Measurements from ENCODE around the gene TCF4.
"Not testable (repeated sequence)": the region's sequence is repeated elsewhere in the genome, so short reads cannot be mapped to it uniquely, and the experiment has no call there.

The TCF4 gene

DNA sequence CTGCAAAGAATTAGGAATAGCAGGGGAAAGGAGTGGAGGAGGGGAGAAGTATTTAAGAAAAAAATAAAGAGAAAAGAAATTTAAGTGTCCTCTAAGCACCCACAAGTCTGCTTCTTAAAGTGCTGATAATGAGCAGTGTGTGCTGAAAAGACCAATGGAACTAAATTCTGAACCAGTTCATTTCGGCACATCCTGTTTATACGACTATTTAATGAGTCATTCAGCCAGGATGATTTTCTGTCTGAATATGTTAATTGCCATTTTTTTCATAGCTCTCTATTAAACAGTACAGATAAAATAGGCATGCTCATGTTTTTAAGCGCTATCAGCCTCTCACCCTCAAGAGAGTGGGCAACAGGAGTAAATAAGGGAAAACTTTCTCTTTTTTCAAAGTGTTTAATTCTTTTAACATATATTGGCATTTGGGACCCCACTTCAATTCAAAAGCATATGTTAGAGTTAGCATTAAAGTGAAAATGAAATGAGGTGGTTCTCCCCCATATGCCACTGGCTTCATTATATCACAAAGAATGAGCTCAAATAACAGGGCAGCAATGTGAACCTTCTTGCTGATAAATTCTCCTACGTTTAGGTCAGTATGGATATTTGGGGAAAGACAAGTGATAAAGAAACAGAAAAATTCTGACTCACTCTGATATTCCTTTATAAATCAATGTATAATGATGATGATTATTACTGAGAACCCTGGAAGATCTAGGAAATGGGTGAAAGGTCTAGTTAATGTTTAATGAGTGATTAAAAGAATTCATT, 87.5 kb downstream of the TCF4 start:
- DNase-seq, result no peak

DNA sequence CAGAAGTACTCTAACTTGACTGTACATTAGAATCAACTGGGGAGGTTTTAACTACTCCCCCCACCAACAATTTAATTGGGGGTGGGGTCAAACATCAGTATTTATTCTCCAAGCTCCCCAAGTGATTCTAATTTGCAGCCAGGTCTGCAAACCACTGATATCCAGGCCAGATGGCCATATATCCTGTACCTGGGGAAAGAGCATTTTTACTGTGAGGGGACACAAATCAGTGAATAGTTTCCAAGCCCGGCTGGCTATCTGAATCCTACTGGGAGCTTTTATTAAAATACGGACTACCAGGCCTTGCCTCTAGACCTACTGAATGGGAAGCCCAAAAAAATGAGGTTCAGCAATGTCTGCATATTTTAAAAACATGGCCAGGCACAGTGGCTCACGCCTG, 88.5 kb downstream of the TCF4 start:
- peak in 1 of 2 experiments; percentile 24 for DNase-seq

DNA sequence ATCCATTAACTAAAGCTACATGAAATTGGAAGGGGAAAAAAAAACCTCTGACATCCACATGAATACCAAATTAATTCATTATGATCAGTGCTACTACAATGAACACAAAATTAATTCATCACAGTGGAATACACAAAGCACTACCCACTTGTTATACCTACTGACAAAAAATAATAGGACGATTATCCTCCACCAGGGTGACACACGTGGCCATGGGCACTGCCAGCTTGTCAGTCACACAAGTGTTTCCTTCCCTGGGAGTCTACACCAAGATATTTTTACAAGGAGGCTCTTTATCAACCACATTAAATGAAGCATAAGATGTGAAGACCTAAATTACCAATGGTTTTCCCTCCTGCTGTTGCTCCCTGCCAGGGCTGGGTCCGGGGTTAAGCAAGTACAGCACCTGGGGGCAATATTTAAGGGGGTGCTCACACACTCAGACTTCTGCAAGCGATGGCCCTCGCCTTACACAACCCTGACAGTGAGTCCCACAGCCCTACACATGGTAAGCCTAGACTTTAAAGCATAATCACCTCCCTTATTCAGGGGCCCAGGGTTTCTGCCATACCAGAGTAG, 90.1 kb downstream of the TCF4 start:
- DNase-seq, result no peak

DNA sequence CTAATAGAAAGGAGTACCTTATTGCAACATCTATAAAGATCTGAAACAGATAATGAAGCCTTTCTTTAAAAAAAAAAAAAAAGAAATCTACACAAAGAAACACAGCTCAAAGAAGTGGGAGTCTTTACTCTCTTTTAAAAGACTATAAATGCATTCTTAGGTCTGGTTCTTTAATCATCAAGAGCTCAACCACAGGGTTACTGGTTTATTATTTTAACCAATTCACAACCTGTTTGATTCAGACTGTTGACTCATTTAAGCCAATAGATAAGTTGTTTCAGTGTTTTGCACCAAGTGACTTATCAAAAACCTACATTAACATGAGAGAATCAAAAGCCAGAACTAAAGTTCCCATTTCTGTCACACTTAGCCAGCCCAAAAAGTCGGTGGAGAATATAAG, 93.1 kb downstream of the TCF4 start:
- DNase-seq, result no peak

DNA sequence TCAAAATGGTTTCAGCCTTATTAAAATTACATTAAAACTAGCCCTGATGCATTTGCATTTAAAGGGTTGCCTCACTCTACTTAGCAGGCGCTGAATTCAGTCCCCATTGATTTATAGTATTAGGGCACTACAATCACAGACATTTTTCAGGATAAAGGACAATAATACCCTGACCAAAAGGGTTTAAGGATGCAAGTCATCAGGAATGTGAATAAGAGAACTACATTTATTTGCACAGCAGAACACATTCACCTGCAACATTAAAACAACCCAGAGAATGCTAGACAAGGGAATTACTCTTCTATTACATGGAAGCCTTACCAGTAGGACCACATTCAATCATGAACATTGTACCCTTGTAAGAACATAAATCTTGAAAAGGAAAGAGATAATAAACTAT, 93.6 kb downstream of the TCF4 start:
- DNase-seq, result no peak

DNA sequence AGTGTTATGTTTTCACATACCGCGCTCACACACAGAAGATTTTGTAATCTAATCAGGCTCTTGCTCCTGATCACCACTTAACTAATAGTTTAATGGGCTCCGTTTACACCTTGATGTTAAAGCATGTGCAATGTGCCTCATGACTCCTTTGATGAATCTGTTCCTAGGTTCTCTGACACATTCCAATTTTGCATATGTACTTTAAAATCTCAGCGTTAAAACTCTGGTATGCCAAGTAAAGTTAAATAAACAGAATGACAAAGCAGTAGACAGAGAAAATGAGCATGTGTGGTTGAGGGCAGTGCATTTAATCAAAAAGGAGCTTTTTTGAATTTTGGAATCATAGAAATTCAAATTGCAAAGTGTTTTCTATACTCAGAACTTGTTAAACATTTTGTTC, 96.4 kb downstream of the TCF4 start:
- DNase-seq, result no peak

DNA sequence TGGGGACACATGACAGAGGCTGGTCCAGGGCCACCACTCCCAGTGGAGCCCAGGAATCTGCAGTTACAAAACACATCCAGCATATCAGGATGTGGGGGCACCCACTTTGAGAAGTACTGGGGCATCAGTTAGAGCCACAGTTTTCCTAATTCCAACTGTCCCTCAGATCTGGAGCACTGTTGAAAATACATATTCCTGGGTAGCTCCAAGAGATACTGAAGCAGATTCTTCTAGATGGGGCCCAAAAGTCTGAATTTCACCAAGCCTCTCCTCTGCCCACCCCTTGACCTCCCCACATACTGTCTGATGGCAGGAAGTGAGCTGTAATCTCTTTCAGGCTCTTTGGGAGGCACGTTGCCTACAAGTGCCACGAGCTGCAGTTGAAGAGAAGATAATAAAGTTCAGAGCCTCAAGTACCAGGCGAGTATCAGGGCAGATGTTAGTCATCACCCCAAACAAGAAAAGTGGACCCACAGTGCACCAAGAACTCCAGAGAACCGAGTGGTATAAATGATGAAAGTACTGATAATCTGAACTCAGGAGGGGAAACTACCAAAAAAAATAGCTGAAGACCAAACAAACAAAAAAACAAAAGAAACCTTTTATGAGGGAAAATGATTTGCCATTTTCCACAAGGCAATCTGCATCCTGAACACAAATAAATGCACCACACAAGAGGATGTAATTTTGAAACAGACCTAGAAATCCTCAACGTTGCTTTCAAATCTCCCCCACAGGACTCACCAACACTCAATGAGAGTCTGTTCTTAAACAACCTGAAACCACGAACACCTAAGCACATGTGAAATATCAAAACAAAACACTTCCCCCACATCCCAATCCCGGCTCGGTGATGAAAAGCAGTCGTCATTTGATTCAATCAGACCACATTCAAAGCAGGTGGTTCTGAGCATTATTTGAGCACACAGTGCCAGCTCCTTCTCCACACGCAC, 98.7 kb downstream of the TCF4 start:
- peak in 1 of 2 experiments; percentile 32 for DNase-seq

DNA sequence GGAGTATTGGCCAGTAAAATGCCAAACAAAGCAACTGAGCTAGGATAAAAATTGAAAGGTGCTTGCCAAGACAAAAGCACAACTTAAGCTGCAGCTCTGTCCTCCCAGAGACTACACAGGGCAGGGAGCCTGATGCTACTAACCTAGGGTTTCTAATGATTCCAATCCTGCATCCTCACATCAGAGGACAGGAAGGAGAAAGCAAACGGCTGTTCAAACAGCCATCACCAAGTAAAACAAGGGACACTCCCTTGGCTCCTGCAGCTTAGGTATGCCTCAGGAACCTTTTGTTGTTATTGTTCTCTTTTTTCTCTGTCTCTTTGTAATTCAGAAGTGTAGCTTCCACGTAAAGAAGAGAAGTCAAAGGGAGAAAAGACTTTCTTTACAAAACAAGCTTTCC, 99.5 kb downstream of the TCF4 start:
- peak in 1 of 2 experiments; percentile 31 for DNase-seq

DNA sequence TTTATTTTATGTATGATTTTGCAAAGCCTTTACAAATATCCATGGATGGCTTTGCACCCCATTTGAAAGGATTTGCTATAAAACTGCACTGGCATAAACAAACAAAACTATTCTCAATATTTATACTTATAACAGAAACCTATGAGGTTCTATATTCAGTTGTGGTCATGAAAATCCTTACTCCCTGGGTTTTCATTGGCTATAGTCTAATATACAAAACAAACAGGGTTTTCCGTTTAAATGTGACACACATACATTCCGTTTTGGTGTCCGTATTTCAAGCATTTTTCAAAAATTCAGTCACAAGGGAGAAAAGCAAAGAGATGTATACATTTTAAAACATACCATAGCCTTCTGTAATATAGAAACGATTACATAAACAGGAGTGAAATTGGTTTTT, 100.0 kb downstream of the TCF4 start:
- DNase-seq, result no peak

DNA sequence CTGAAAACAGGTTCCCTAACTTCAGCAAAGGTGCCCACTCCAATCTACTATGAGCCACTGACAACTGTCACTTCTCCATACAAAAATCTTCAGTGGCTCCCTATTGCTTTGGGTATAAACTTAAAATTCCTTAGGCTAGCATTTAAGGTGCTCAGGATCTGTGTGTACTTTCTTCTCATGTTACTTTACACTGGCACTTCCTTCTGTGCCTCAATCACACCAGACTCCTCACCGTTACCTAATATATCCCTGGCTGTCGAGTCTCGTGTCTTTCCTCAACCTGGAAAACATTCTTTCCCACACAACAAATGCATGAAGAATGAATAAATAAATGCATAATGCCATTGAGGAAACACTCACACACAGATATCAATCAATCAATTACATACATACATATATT, 101.1 kb downstream of the TCF4 start:
- no peak for DNase-seq

DNA sequence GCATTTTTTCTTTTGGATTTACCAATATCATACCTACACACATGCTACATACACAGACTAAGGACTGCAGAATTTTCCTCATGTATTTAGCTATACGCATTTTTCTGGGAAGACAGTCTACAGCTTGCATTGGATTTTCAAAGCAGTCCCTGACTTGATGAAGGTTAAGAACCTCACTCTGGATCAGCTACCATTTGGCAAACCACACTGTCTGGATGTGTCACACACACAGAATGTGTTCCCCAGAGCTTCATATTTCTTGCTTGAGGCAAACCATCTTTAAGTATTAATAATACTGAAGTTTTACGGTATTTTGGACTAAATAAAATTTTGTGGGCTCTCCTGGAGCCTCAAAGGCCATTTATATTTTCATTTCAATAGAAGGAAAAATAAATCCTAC, 102.3 kb downstream of the TCF4 start:
- DNase-seq, result no peak

DNA sequence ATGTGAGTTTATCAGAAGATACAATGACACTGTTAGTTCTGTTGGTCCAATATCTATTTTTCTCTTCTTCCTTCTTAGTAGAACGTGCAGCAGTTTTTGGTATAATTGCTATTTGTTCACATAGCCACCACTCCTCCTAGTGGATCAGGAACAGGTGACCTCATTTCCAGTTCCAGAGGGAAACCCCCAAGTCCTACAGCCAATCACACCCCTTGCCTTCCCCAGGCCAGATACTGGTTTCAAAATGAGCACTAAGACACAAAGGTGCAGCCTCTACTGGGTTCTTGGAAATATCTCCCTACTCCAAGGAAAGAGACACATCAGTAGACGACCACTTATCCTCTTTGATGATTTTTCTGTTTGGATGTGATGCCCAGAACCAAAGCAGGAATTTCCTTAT, 103.2 kb downstream of the TCF4 start:
- DNase-seq, result no peak

DNA sequence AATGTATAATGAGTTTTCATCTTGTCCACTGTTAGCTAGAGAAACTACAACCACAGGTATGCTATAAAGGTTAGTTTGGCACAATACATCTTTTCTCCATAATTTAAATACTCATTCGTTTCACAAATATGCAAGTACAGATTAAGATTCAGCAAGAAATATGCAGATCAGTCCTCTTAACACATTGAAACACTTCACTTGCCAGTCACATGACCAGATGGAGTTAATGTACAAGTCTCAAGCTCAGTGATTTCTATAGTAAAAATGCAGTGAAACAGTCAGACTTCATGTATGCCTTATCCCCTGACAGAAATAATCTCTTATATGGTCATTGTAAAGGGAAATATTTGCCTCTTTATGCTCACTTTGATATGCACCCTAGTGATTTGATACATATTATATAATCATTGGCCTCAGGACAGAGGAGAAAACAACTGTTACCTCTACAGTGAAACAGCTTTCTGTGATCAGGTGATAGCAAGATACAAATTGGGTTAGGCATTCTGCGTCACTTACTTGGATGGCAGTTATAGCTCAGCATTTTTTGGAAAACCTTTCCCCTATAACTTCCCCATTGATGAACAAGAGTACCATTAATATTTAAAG, 104.6 kb downstream of the TCF4 start:
- no peak for DNase-seq

DNA sequence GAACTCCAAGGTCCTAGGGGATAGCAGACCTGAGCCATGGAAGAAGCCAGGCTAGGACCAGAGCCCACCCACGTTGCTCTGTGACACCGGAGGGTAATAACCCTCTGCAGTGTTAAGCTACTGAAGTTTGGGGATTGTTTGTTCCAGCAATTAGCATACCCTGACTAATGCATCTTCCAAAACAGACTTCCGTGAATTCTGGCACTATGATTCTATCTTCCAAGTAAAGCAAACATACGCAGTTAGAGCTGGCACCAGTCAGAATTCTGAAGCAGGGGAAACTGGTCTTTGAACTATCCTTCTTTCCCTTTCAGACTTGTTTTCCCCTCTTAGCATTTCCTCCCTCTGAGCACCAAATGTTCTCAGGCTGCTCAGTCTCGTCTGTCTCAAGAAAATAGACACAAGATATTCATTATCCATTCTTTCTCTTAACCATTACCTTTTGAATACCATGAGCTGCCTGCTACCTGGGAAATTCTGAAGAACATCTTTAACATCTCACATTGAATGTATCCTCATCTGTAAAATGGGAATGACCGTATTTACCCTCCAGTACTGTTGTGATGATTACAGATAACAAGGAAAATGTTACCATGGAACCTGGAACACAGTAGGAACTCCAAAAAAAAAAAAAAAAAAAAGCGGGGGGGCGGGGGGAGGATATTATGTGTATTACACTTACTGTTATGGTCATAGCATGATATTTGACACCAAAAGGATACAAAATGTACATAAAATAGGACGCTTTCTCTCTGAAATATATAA, 108.2 kb downstream of the TCF4 start:
- no peak for DNase-seq

DNA sequence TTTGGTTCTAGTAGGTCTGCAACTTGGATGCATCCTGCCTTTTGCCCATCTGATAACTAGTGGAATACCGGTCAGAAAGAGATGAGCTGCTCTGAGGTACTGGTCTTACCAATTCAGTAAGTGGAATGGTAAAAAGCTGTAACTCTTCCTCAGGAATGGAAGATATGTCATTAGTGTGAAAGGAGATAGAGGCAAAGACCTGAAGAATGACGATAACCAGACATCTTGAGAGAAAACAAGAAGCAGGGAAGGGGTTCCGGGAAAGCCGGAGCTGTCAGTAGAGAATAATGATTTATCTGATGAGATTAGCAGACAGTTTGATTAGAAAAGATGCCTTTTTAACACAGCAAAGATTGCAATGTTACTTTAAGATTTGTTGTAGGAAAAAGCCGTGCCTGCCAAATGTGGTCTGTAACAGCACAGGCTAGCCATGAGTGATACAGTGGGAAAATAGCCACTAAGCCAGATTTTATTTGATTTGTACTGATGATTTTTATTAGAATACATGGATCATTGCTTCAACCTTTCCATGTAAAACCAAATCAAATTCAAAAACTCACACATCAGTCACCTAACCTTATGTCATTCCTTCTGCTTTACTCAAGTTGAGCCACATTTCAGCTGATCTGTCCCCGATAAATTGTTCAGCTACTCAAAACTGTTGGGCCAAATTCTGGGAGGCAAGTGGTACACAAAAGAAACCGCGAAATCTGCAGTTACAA, 110.0 kb downstream of the TCF4 start:
- DNase-seq, result peak in 1 of 2 experiments; percentile 75

DNA sequence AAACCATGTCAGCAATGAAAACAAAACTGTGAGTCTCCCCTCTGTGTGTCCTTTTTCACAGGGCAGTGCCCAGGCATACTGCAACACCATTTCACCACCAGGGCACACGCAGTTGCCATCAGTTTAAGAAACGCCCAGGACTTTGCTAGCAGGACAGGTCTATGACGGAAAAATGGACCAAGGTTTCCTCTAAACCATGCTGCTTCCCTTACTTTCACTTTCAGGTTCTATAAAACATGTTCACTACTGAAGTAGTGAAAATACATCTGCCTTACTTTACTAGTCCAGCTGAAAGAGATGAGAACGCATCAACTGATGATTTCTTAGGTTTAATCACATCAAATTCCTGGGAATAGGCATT, 110.5 kb downstream of the TCF4 start:
- DNase-seq, result peak in 1 of 2 experiments; percentile 44

DNA sequence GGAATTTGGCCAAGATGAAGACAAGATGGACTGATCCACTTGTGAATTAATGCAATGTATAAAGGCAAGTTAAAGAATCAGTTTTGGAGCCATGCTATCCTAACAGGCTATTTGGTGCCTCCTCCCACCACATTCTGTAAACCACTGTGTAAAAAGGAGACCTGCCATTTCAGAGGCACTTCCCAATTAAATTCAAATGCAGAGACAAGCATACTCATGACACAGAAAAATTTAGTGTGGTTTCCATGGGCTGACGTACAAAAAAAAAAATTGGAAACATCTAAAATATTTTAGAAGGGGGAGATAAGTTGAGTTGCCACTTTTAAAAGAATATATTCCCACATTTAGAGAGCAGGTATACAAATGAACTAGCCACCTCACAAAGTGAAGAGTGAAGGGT, 112.1 kb downstream of the TCF4 start:
- DNase-seq, result no peak

DNA sequence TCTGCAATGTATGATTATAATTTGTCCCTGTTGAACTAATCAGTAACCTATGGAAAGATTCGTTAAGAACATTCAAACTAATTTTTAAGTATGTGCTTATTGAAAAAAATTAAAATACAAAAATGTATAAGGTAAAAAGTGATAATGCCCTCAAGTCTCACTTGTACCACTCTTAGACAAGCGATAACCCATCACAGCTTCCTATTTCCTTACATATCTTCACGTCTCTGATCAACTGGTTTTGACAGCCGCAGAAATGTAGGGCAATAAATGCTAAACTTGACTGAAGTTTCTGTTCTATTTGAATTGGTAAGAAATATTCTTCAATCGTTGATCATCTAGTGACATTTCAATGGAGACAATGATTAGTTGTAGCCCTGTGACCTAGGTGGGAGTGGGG, 112.5 kb downstream of the TCF4 start:
- no peak for DNase-seq

DNA sequence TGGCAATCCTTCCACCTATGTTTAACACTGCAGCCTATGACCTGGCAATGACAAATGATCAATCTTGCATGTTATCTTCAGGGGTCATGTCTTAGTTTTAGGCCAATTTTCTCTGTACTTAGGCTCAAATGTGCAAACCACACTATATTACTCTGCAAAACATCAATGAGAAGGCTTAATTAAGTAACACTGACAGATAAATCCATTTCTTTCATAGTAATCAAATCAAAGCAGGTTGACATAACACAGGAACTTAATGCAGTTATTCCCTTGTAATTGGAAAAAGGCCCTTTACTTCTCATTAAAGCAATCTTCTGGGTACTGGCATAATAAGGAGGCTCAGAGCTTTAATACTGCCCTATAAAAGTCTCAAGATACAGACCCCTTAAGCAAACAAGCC, 114.4 kb downstream of the TCF4 start:
- DNase-seq, result no peak

DNA sequence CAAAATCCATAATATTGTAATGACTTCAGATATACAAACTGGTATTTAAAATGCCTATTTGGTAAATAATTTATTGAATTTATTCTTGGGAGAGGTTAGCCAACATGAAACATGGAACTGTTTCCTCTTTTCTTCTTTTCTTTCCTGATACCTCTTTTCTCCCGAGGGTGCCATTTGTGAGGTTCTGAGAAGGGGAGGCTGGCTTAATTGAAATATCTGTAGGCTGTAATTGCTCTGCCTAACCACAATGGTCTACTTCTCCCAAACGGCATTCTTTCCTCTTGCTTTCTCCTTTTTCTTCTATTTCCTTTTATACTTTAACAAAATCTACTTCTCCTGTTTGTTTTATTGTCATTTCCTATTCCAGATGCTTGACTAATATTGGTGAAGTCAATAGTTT, 114.9 kb downstream of the TCF4 start:
- DNase-seq, result no peak

DNA sequence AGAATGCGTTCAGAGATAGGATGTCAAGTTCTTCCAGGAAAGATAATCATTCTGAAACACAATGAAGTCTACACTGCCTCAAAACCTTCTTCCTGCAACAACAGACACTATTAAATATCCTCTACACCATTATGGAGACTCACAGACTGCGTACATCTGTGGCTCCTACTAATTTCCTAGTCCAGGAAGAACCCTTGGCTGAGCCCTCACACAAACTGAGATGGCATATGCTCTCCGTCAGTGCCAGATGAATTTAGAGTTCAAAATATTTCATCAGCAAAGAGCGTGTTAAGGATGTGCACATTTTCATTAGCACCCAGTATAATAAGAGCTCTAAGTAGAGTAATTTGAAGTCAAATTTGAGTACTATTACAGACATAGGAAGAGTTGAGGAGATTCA, 117.2 kb downstream of the TCF4 start:
- peak; percentile 68 to 90 for DNase-seq

DNA sequence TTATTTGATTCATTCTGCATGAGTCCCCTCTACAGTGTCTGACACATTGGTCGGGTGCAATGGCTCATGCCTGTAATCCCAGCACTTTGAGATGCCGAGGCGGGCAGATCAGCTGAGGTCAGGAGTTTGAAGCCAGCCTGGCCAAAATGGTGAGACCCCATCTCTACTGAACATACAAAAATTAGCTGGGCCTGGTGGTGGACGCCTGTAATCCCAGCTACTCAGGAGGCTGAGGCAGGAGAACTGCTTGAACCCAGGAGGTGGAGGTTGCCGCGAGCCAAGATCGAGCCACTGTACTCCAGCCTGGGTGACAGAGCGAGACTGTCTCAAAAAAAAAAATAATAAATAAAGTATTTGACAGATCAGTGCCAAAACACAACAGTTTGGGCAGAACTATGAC, 118.9 kb downstream of the TCF4 start:
- DNase-seq, result not testable (repeated sequence)

All from cerebellar nuclear complex (tissue), 1 donor.